A673 (cell line): Measurements from ENCODE around the gene JUNB. TPM values are rescaled to one million over a fixed set of nuclear protein-coding genes. Genes with fewer than 3 reads are reported as not detected.

Source experiments
- BruUV-seq: library from RNA; stranded (reverse); fragments of 400-500 nt; replicated peaks from 2 replicates; lab custom pipeline; 2021; lab: Mats Ljungman, UMichigan
- CTCF ChIA-PET: fragments of 300-600 bp; sonication (Branson Sonifier 250); formaldehyde crosslinking; loops from one replicate; lab custom pipeline; 2022; ENCODE audit warnings: antibody characterized with exemption; lab: Charles Lee
- POLR2A ChIA-PET: fragments of 300-600 bp; sonication (Branson Sonifier 250); formaldehyde crosslinking; loops from one replicate; lab custom pipeline; 2022; ENCODE audit warnings: antibody characterized with exemption; ENCODE audit not compliant: low non-redundant PET; lab: Charles Lee
- DNase-seq: peaks from one replicate; pipeline ENCODE4 v3.0.0-alpha.2; 2015; ENCODE audit warnings: low spot score
- H3K27ac ChIP-seq: fragments of 200-600 bp; sonication (generic); 2 replicates; pipeline ENCODE4 v1.5.1; 2016; ENCODE audit warnings: mixed run types, low read depth, mild to moderate bottlenecking, mixed read lengths, antibody characterized with exemption, low read length; ENCODE audit not compliant: poor library complexity, severe bottlenecking
- H3K27me3 ChIP-seq: fragments of 200-600 bp; sonication (generic); replicated peaks from 2 replicates; pipeline ENCODE4 v1.6.1; 2017; ENCODE audit warnings: mixed run types, low read depth, mild to moderate bottlenecking, mixed read lengths, antibody characterized with exemption, low read length; ENCODE audit not compliant: insufficient read depth, poor library complexity
- H3K36me3 ChIP-seq: fragments of 200-600 bp; sonication (generic); 2 replicates; pipeline ENCODE4 v1.6.1; 2016; ENCODE audit warnings: mixed run types, mild to moderate bottlenecking, mixed read lengths, antibody characterized with exemption, low read length; ENCODE audit not compliant: insufficient read depth, poor library complexity, severe bottlenecking
- H3K4me1 ChIP-seq: fragments of 200-600 bp; sonication (generic); 2 replicates; pipeline ENCODE4 v1.6.1; 2017; ENCODE audit warnings: mixed run types, mild to moderate bottlenecking, mixed read lengths, antibody characterized with exemption, low read length; ENCODE audit not compliant: insufficient read depth, poor library complexity, severe bottlenecking
- H3K4me3 ChIP-seq: fragments of 200-600 bp; sonication (generic); 2 replicates; pipeline ENCODE4 v1.5.1; 2016; ENCODE audit warnings: low read depth, mixed run types, mild to moderate bottlenecking, mixed read lengths, low read length; ENCODE audit not compliant: poor library complexity, severe bottlenecking
- H3K9me3 ChIP-seq: fragments of 200-600 bp; sonication (generic); 2 replicates; pipeline ENCODE4 v1.6.1; 2016; ENCODE audit warnings: mixed run types, low read depth, mild to moderate bottlenecking, mixed read lengths, antibody characterized with exemption, low read length; ENCODE audit not compliant: poor library complexity, severe bottlenecking
- EZH2 ChIP-seq: fragments of 200-600 bp; sonication (generic); IDR thresholded peaks from 2 replicates; pipeline ENCODE4 v1.6.1; 2017; ENCODE audit warnings: borderline replicate concordance, low read depth, mild to moderate bottlenecking, mixed read lengths, antibody characterized with exemption, low read length; ENCODE audit not compliant: poor library complexity, severe bottlenecking
- intact Hi-C: fragments of 100-400 bp; cut with micrococcal nuclease; formaldehyde crosslinking; loops from one replicate; pipeline ENCODE4 v1.10.0; 2022; ENCODE audit not compliant: unreplicated experiment
- total RNA-seq: library from RNA; stranded (reverse); gene quantifications from 2 replicates; pipeline ENCODE4 v1.2.3, GENCODE V29; 2021
- TF ChIP-seq, protein P1 (sequence below): fragments of 300-800, 200-600 bp; sonication (generic); conservative IDR thresholded peaks from 2 replicates; pipeline ENCODE4 v1.5.1; 2017; ENCODE audit warnings: low read depth, mild to moderate bottlenecking, antibody characterized with exemption, low read length, moderate library complexity, mixed read lengths

Gene JUNB
- total RNA-seq, 1 experiment from 2014 or later: 27.7 TPM

GRCh38 chr19:12777217-12778016, 13.9 kb upstream of the JUNB start:
- Histone ChIP-seq H3K36me3 (no peaks in the 10 kb centered on the region), H3K4me1 (peaks cover 23% of the 10 kb centered on the region), H3K9me3 (no peaks in the 10 kb centered on the region), H3K27me3 (no peaks in the 10 kb centered on the region), H3K4me3 (peak overlapping the region; percentile 48), H3K27ac (peak overlapping the region; percentile 73)
- CTCF ChIA-PET: interaction anchor here (0.6 to 2.1 kb wide), 5 partner anchors 9 to 161 kb away, joined by 4 to 29 read pairs (median 7); partner anchors contain the start of genes FBXW9 and JUNB
- TF ChIP-seq, protein P1, sequence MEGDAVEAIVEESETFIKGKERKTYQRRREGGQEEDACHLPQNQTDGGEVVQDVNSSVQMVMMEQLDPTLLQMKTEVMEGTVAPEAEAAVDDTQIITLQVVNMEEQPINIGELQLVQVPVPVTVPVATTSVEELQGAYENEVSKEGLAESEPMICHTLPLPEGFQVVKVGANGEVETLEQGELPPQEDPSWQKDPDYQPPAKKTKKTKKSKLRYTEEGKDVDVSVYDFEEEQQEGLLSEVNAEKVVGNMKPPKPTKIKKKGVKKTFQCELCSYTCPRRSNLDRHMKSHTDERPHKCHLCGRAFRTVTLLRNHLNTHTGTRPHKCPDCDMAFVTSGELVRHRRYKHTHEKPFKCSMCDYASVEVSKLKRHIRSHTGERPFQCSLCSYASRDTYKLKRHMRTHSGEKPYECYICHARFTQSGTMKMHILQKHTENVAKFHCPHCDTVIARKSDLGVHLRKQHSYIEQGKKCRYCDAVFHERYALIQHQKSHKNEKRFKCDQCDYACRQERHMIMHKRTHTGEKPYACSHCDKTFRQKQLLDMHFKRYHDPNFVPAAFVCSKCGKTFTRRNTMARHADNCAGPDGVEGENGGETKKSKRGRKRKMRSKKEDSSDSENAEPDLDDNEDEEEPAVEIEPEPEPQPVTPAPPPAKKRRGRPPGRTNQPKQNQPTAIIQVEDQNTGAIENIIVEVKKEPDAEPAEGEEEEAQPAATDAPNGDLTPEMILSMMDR: peak; percentile 98
- no peak for TF ChIP-seq EZH2
- intact Hi-C loops: loop anchor here (1.0 kb wide), 1 partner anchor 19 kb away; no protein-coding TSS in a partner anchor
- POLR2A ChIA-PET: interaction anchor here (0.6 to 1.4 kb wide), 2 partner anchors 14 to 99 kb away, joined by 4 to 6 read pairs; partner anchors contain the start of gene JUNB
- peak; percentile 91 for DNase-seq
- no TSS peak for BruUV-seq

DNA sequence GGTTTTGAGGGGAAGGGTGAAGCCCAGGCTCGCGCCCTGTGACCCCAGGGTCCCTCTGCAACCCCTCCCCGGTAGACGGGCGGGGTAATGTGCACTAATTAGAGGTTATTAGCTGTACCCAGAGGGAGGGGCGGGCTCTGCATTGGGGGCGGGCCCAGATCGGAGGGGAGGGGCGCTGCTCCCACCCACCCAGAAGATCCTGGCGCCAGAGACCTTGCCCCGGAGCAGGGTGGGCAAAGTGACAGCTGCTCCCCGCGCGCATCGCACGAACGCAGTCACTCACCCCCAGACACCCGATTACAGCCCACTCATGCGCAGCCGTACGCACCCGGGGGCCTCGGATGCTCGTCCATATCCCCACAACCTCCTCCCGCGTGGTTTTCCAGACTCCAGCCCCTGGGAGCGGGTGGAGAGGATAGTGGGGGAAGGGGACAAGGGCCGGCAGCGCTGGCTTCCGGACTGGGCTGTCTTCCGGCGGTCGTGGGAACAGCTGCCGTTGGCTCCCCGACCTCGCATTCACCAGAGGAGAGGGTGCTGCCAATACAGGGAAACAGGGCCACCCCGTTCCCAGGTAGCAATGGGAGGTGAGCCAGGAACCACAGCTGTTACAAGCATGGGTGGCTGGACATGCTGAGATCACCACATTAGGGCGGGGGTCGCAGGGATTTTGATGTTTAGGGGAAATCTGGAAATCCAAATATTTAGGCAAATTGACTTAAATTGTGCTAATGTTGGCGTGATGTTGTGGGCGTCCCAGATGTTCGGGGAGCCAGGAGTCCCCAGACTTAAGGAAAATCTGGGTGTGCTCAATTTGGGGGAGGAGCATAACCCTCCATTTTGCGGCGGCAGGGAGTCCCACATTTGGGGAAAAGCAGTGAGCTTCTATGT, 13.0 kb upstream of the JUNB start:
- Histone ChIP-seq H3K36me3 (no peaks in the 10 kb centered on the region), H3K27ac (peak overlapping the region; percentile 73), H3K4me1 (peaks cover 31% of the 10 kb centered on the region), H3K27me3 (no peaks in the 10 kb centered on the region), H3K9me3 (no peaks in the 10 kb centered on the region), H3K4me3 (peak overlapping the region; percentile 48)
- ChIA-PET POLR2A (interaction anchor here (1.0 to 1.4 kb wide), 2 partner anchors 13 to 14 kb away, joined by 4 to 6 read pairs; partner anchors contain the start of gene JUNB), CTCF (interaction anchor here (0.6 to 2.1 kb wide), 7 partner anchors 13 to 82 kb away, joined by 3 to 29 read pairs (median 7); partner anchors contain the start of genes FBXW9 and JUNB)
- BruUV-seq: no TSS peak
- intact Hi-C loops: no loop called here
- DNase-seq: peak; percentile 78
- TF ChIP-seq, protein P1: no peak
- no peak for TF ChIP-seq EZH2

DNA sequence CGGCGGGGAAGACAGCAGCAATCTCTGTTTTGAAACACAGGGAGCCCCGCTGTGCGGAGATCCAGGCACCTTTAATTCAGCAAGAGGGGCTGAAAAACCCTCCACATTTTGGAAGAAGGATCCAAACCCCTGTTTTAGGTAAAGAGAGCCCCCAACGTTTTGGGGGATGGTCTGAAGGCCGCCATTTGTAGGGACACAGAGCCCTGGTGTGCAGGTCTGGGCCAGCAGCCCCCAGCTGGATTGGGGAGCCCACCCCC, 12.5 kb upstream of the JUNB start:
- H3K4me3 ChIP-seq: peak overlapping the region; percentile 48

More for the DNA sequence above, 12.5 kb upstream of the JUNB start:
- no peak for DNase-seq
- peak overlapping the region; percentile 73 for H3K27ac ChIP-seq
- intact Hi-C loops: no loop called here
- H3K27me3 ChIP-seq: no peaks in the 10 kb centered on the region
- BruUV-seq: TSS peak; percentile 90
- TF ChIP-seq, protein P1: no peak
- TF ChIP-seq EZH2: no peak
- peaks cover 37% of the 10 kb centered on the region for H3K4me1 ChIP-seq
- no peaks in the 10 kb centered on the region for H3K9me3 ChIP-seq
- ChIA-PET CTCF (interaction anchor here (0.6 to 2.1 kb wide), 4 partner anchors 13 to 17 kb away, joined by 3 to 14 read pairs (median 4); no protein-coding TSS in a partner anchor), POLR2A (interaction anchor here (1.0 kb wide), 1 partner anchor 14 kb away, joined by 4 read pairs; no protein-coding TSS in a partner anchor)
- H3K36me3 ChIP-seq: no peaks in the 10 kb centered on the region
